HCT116 (cell line): ENCODE results near the gene DENND5B.

Source experiments
- CEBPB ChIP-seq: IDR thresholded peaks from 2 replicates; pipeline ENCODE4 v1.6.1; 2012; ENCODE audit warnings: low read depth
- EGR1 ChIP-seq: IDR thresholded peaks from 2 replicates; pipeline ENCODE4 v1.6.1; 2012; ENCODE audit warnings: low read depth
- ELF1 ChIP-seq: IDR thresholded peaks from 2 replicates; pipeline ENCODE4 v1.6.1; 2012; ENCODE audit warnings: low read depth, borderline replicate concordance
- EZH2 ChIP-seq: fragments of 200-600 bp; sonication (generic); IDR thresholded peaks from 2 replicates; pipeline ENCODE4 v1.6.1; 2017; ENCODE audit warnings: antibody characterized with exemption, mixed run types
- EZH2phosphoT487 ChIP-seq: fragments of 200-600 bp; IDR thresholded peaks from 2 replicates; pipeline ENCODE4 v1.6.1; 2018; ENCODE audit warnings: antibody characterized with exemption, borderline replicate concordance
- FOSL1 ChIP-seq: IDR thresholded peaks from 2 replicates; pipeline ENCODE4 v1.6.1; 2012; ENCODE audit warnings: low read depth
- POLR2A ChIP-seq: IDR thresholded peaks from 2 replicates; pipeline ENCODE4 v1.7.0; 2011; ENCODE audit warnings: borderline replicate concordance; ENCODE audit not compliant: insufficient read depth, insufficient read length; ENCODE audit errors: extremely low read depth
- POLR2AphosphoS5 ChIP-seq: IDR thresholded peaks from 2 replicates; pipeline ENCODE4 v1.6.1; 2011; ENCODE audit warnings: mild to moderate bottlenecking, low read depth, low read length, moderate library complexity
- TF ChIP-seq, protein P1 (sequence below), 3 experiments: fragments of 200-600 bp in 1 of 3; sonication (generic) in 1 of 3; IDR thresholded peaks in 2 of 3; conservative IDR thresholded peaks in 1 of 3; 2 replicates each; pipeline ENCODE4 v1.5.1; 2012 to 2017; ENCODE audit warnings: low read depth in 2 of 3, low read length in 2 of 3, antibody characterized with exemption in 1 of 3, borderline replicate concordance in 1 of 3, control low read depth in 1 of 3, mild to moderate bottlenecking in 1 of 3, mixed read lengths in 1 of 3, mixed run types in 1 of 3, moderate library complexity in 1 of 3; ENCODE audit not compliant: insufficient read depth in 1 of 3
- TF ChIP-seq, protein P2 (sequence below): IDR thresholded peaks from 2 replicates; pipeline ENCODE4 v1.6.1; 2012; ENCODE audit warnings: low read depth
- TF ChIP-seq, protein P3 (sequence below): IDR thresholded peaks from 2 replicates; pipeline ENCODE4 v1.6.1; 2012
- TF ChIP-seq, protein P4 (sequence below): IDR thresholded peaks from 2 replicates; pipeline ENCODE4 v1.6.1; 2012

GRCh38 chr12:31631023-31631724 is 40.2 kb upstream of the DENND5B start:
- TF ChIP-seq, protein P1, sequence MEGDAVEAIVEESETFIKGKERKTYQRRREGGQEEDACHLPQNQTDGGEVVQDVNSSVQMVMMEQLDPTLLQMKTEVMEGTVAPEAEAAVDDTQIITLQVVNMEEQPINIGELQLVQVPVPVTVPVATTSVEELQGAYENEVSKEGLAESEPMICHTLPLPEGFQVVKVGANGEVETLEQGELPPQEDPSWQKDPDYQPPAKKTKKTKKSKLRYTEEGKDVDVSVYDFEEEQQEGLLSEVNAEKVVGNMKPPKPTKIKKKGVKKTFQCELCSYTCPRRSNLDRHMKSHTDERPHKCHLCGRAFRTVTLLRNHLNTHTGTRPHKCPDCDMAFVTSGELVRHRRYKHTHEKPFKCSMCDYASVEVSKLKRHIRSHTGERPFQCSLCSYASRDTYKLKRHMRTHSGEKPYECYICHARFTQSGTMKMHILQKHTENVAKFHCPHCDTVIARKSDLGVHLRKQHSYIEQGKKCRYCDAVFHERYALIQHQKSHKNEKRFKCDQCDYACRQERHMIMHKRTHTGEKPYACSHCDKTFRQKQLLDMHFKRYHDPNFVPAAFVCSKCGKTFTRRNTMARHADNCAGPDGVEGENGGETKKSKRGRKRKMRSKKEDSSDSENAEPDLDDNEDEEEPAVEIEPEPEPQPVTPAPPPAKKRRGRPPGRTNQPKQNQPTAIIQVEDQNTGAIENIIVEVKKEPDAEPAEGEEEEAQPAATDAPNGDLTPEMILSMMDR (IDR thresholded peaks at IDR 0.05 in 2 of 3, conservative IDR thresholded peaks at IDR 0.05 in 1 of 3; ENCODE audit: borderline replicate concordance in 1 of 3, insufficient read depth in 1 of 3, low read depth in 2 of 3, low read length in 2 of 3), result no peak
- no peak for TF ChIP-seq EZH2phosphoT487
- TF ChIP-seq POLR2AphosphoS5, result no peak
- TF ChIP-seq POLR2A, result no peak
- TF ChIP-seq EGR1, result no peak
- TF ChIP-seq, protein P2, sequence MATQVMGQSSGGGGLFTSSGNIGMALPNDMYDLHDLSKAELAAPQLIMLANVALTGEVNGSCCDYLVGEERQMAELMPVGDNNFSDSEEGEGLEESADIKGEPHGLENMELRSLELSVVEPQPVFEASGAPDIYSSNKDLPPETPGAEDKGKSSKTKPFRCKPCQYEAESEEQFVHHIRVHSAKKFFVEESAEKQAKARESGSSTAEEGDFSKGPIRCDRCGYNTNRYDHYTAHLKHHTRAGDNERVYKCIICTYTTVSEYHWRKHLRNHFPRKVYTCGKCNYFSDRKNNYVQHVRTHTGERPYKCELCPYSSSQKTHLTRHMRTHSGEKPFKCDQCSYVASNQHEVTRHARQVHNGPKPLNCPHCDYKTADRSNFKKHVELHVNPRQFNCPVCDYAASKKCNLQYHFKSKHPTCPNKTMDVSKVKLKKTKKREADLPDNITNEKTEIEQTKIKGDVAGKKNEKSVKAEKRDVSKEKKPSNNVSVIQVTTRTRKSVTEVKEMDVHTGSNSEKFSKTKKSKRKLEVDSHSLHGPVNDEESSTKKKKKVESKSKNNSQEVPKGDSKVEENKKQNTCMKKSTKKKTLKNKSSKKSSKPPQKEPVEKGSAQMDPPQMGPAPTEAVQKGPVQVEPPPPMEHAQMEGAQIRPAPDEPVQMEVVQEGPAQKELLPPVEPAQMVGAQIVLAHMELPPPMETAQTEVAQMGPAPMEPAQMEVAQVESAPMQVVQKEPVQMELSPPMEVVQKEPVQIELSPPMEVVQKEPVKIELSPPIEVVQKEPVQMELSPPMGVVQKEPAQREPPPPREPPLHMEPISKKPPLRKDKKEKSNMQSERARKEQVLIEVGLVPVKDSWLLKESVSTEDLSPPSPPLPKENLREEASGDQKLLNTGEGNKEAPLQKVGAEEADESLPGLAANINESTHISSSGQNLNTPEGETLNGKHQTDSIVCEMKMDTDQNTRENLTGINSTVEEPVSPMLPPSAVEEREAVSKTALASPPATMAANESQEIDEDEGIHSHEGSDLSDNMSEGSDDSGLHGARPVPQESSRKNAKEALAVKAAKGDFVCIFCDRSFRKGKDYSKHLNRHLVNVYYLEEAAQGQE, result no peak
- TF ChIP-seq EZH2, result no peak
- no peak for TF ChIP-seq ELF1
- TF ChIP-seq CEBPB, result no peak
- TF ChIP-seq, protein P3, sequence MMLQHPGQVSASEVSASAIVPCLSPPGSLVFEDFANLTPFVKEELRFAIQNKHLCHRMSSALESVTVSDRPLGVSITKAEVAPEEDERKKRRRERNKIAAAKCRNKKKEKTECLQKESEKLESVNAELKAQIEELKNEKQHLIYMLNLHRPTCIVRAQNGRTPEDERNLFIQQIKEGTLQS, result no peak
- TF ChIP-seq, protein P4, sequence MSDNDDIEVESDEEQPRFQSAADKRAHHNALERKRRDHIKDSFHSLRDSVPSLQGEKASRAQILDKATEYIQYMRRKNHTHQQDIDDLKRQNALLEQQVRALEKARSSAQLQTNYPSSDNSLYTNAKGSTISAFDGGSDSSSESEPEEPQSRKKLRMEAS, result no peak
- no peak for TF ChIP-seq FOSL1
